22Rv1 (cell line): ENCODE data around the gene KRT33B.

Source experiments
- ZFX ChIP-seq: fragments of 450-650 bp; IDR thresholded peaks from 2 replicates; pipeline ENCODE4 v1.6.1; 2017; ENCODE audit warnings: antibody characterized with exemption, borderline replicate concordance
- TF ChIP-seq, protein P1 (sequence below): fragments of 450-650 bp; IDR thresholded peaks from 2 replicates; pipeline ENCODE4 v1.5.1; 2017; ENCODE audit warnings: mild to moderate bottlenecking

DNA sequence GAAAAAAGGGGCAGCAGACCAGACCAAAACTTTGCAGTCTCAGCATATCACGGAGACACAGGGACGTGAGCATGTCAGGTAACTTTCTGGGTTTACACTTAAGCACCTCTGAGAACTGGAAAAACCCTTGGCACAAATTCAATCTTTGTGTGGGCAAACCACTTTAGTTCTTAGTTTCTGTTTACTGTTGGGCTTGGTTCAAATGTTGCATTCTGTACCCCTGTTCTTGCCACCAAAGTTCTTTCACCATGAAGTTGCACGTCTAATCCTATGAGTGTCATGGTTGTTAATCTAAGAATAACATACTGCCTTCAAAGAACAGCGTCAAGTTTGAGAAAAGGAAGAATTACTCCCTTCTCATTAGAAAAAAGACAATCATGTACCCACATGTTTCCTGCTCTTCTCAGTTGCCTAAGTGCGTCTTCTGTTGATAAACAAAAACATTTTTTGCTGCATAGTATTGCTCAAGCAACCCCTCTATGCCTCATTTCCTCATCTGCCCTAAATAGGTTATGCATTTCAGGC lies 30.6 kb downstream of the KRT33B start:
- TF ChIP-seq, protein P1, sequence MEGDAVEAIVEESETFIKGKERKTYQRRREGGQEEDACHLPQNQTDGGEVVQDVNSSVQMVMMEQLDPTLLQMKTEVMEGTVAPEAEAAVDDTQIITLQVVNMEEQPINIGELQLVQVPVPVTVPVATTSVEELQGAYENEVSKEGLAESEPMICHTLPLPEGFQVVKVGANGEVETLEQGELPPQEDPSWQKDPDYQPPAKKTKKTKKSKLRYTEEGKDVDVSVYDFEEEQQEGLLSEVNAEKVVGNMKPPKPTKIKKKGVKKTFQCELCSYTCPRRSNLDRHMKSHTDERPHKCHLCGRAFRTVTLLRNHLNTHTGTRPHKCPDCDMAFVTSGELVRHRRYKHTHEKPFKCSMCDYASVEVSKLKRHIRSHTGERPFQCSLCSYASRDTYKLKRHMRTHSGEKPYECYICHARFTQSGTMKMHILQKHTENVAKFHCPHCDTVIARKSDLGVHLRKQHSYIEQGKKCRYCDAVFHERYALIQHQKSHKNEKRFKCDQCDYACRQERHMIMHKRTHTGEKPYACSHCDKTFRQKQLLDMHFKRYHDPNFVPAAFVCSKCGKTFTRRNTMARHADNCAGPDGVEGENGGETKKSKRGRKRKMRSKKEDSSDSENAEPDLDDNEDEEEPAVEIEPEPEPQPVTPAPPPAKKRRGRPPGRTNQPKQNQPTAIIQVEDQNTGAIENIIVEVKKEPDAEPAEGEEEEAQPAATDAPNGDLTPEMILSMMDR = no peak
- no peak for TF ChIP-seq ZFX
